Progenitor cell of endocrine pancreas (in vitro differentiated cells): ENCODE results near the gene C11orf97. TPM values are rescaled to one million over a fixed set of nuclear protein-coding genes. Genes with fewer than 3 reads are reported as not detected.
"Not testable (repeated sequence)": the region's sequence is repeated elsewhere in the genome, so short reads cannot be mapped to it uniquely, and the experiment has no call there.

Experiments
- DNase-seq: peaks from one replicate; pipeline ENCODE4 v3.0.0; 2021; ENCODE audit warnings: low spot score; ENCODE audit not compliant: unreplicated experiment
- H3K27ac Mint-ChIP-seq: 2 replicates; pipeline ENCODE4 v1.8.0; 2021; ENCODE audit warnings: mild to moderate bottlenecking, moderate library complexity, mixed read lengths
- H3K27me3 Mint-ChIP-seq: 2 replicates; pipeline ENCODE4 v1.8.0; 2021; ENCODE audit warnings: mixed read lengths
- H3K36me3 Mint-ChIP-seq: 2 replicates; pipeline ENCODE4 v1.8.0; 2022; ENCODE audit warnings: mixed read lengths; ENCODE audit not compliant: insufficient read depth
- H3K4me1 Mint-ChIP-seq: 2 replicates; pipeline ENCODE4 v1.8.0; 2021; ENCODE audit warnings: low read depth, mixed read lengths
- H3K4me3 Mint-ChIP-seq: 2 replicates; pipeline ENCODE4 v1.8.0; 2021; ENCODE audit warnings: low read depth, mild to moderate bottlenecking, moderate library complexity, mixed read lengths
- H3K9me3 Mint-ChIP-seq: 2 replicates; pipeline ENCODE4 v1.8.0; 2021; ENCODE audit warnings: low read depth, mixed read lengths
- CTCF ChIP-seq: fragments of 200-600 bp; sonication (generic); IDR thresholded peaks from one replicate; pipeline ENCODE4 v1.5.0; 2021; ENCODE audit warnings: antibody characterized with exemption, mild to moderate bottlenecking; ENCODE audit not compliant: unreplicated experiment
- total RNA-seq: library from RNA; stranded (reverse); gene quantifications from 2 replicates; pipeline ENCODE4 v1.2.1, GENCODE V29; 2021

The C11orf97 gene
- total RNA-seq, 1 donor from 2014 or later: not detected

DNA sequence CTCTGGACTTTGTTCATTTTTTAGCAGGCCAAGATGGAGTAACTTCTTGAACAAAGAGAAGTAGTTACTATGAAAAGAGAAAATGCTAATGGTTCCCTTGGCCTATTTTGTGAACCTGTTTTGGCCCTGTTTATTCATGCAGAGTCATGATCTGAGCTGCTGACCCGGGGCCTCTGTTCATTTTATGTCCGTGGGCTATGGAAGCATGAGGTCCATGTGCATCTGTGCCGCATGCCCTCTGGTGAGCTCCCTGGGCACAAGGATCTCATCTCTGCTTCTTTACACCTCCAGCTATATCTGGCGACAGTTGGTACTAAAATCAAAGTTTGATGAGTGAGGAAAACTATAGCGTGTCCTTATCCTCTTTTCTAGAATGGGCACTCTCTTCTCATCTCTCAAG is 55.9 kb downstream of the C11orf97 start:
- no peak overlapping the region for H3K4me3 Mint-ChIP-seq
- DNase-seq: no peak
- TF ChIP-seq CTCF: no peak
- no peak overlapping the region for H3K27ac Mint-ChIP-seq
- H3K4me1 Mint-ChIP-seq: no peaks in the 10 kb centered on the region
- H3K27me3 Mint-ChIP-seq: no peaks in the 10 kb centered on the region
- peaks cover 5% of the 10 kb centered on the region for H3K9me3 Mint-ChIP-seq
- no peaks in the 10 kb centered on the region for H3K36me3 Mint-ChIP-seq

- no peaks in the 10 kb centered on the region for H3K27me3 Mint-ChIP-seq
- H3K27ac Mint-ChIP-seq: no peak overlapping the region
- TF ChIP-seq CTCF: no peak
- H3K4me3 Mint-ChIP-seq: no peak overlapping the region
- no peaks in the 10 kb centered on the region for H3K36me3 Mint-ChIP-seq
- peaks cover 5% of the 10 kb centered on the region for H3K9me3 Mint-ChIP-seq
- DNase-seq: no peak
- H3K4me1 Mint-ChIP-seq: no peaks in the 10 kb centered on the region
Observed at GRCh38 chr11:94568717-94569116, 56.5 kb downstream of the C11orf97 start.

DNA sequence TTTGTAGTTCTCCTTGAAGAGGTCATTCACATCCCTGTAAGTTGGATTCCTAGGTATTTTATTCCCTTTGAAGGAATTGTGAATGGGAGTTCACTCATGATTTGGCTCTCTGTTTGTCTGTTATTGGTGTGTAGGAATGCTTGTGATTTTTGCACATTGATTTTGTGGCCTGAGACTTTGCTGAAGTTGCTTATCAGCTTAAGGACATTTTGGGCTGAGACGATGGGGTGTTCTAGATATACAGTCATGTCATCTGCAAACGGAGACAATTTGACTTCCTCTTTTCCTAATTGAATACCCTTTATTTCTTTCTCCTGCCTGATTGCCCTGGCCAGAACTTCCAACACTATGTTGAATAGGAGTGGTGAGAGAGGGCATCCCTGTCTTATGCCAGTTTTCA is 60.7 kb downstream of the C11orf97 start:
- peak overlapping the region; percentile 4 for H3K27ac Mint-ChIP-seq
- not testable (repeated sequence) for H3K4me3 Mint-ChIP-seq

DNA sequence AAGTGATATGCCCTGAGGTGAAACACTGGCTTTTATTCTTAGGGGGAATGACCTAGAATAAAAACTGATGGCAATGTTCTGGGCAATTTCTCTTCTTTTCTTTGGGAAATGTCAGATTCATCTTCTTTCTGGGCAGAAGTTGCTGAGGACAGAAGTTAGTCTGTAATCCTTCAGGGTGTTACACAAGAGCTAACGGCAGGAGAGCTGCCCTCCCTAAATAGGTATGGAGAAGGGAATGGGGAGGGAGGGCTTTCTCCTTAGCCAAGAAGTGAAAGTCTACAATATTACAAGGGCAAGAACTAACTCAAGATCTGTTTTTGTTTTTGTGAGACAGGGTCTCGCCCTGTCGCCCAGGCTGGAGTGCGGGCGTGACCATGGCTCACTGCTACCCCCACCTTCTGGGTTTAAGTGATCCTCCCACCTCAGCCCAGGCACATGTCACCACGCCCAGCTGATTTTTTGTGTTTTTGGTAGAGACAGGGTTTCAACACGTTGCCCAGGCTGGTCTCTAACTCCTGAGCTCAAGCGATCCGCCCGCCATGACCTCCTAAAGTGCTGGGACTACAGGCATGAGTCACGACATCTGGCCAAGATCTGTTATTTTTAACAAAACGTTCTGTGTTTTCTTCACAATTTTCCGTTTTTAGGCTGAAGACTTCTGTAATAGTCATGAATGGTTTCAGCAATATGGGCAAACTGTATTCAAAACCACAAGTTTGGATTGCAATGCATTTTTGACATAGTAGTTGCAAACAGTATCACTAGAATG is 62.1 kb downstream of the C11orf97 start:
- Mint-ChIP-seq H3K9me3 (peaks cover 5% of the 10 kb centered on the region), H3K4me3 (no peak overlapping the region), H3K36me3 (no peaks in the 10 kb centered on the region), H3K27me3 (peaks cover 5% of the 10 kb centered on the region), H3K4me1 (no peaks in the 10 kb centered on the region), H3K27ac (no peak overlapping the region)
- TF ChIP-seq CTCF: no peak
- DNase-seq: no peak

More for the DNA sequence above, 60.7 kb downstream of the C11orf97 start:
- H3K36me3 Mint-ChIP-seq, H3K9me3 Mint-ChIP-seq, DNase-seq, H3K4me1 Mint-ChIP-seq, H3K27me3 Mint-ChIP-seq: not testable (repeated sequence)

DNA sequence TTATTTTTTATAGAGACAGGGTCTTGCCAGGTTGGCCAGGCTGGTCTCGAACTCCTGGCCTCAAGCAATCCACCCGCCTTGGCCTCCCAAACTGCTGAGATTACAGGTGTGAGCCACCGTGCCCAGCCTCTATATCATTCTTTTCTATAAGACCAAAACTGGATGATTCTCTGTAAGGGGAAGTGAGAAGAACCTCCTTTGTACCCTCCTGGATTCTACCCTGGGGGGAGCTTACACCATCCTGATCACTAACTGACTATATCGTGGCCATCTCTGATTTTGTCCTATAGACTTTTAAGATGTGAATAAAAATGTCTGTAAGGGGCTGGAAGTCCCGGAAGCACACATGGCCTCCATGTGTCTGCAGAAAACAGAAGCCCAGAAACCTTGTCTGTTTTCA is 64.0 kb downstream of the C11orf97 start:
- Mint-ChIP-seq H3K9me3 (peaks cover 5% of the 10 kb centered on the region), H3K4me3 (no peak overlapping the region), H3K4me1 (peaks cover 2% of the 10 kb centered on the region), H3K36me3 (no peaks in the 10 kb centered on the region), H3K27ac (no peak overlapping the region), H3K27me3 (peaks cover 5% of the 10 kb centered on the region)
- TF ChIP-seq CTCF: no peak
- no peak for DNase-seq

GRCh38 chr11:94577841-94578240 is 65.6 kb downstream of the C11orf97 start:
- Mint-ChIP-seq H3K36me3 (no peaks in the 10 kb centered on the region), H3K9me3 (peaks cover 2% of the 10 kb centered on the region), H3K4me3 (no peak overlapping the region), H3K27ac (no peak overlapping the region), H3K4me1 (peaks cover 8% of the 10 kb centered on the region), H3K27me3 (peaks cover 9% of the 10 kb centered on the region)
- TF ChIP-seq CTCF: no peak
- no peak for DNase-seq
